Prostate gland (tissue), 2 donors: ENCODE results near the gene B4GALT5. TPM values are rescaled to one million over a fixed set of nuclear protein-coding genes. Genes with fewer than 3 reads are reported as not detected.

ENCODE experiments used
- DNase-seq: peaks from one replicate; pipeline ENCODE4 v3.0.0-alpha.2; 2019; ENCODE audit warnings: low spot score
- H3K27ac ChIP-seq, 2 donors: fragments of 200-600 bp; sonication (generic); 2 replicates each; pipeline ENCODE4 v1.5.1; 2017 to 2019
- H3K27me3 ChIP-seq: fragments of 200-600 bp; sonication (generic); replicated peaks from 2 replicates; pipeline ENCODE4 v1.5.1; 2019; ENCODE audit not compliant: insufficient read depth
- H3K36me3 ChIP-seq, 2 donors: fragments of 200-600 bp; sonication (generic); 1 replicate in 1 of 2; 2 replicates in 1 of 2; pipeline versions ENCODE4 v1.5.1 to v1.8.1; 2017 to 2019
- H3K4me1 ChIP-seq: fragments of 200-600 bp; sonication (generic); replicated peaks from 2 replicates; pipeline ENCODE4 v1.5.1; 2019
- H3K4me3 ChIP-seq, 2 donors: fragments of 200-600 bp; sonication (generic); 2 replicates each; pipeline ENCODE4 v1.5.1; 2017 to 2019
- H3K9me3 ChIP-seq: fragments of 200-600 bp; sonication (generic); 2 replicates; pipeline ENCODE4 v1.5.1; 2017
- POLR2A ChIP-seq: fragments of 450-650 bp; IDR thresholded peaks from one replicate; pipeline ENCODE4 v1.6.1; 2016; ENCODE audit warnings: antibody characterized with exemption, mild to moderate bottlenecking
- POLR2AphosphoS5 ChIP-seq: sonication (generic); formaldehyde crosslinking; IDR thresholded peaks from one replicate; pipeline ENCODE4 v1.6.1; 2017; ENCODE audit warnings: antibody characterized with exemption
- WGBS: methylation state at CpG from one replicate; pipeline ENCODE4 v1.1.5; 2018; 5-methylcytosine and 5-hydroxymethylcytosine counted together
- intact Hi-C: fragments of 100-400 bp; cut with DNase I; formaldehyde crosslinking; loops from one replicate; pipeline ENCODE4 v1.14.2; 2022
- total RNA-seq, 2 donors: library from RNA; depleted of rRNA; stranded (reverse); fragments of >200 nt; gene quantifications; one replicate each; pipeline ENCODE4 v1.1.0, GENCODE V29; 2016
- TF ChIP-seq, protein P1 (sequence below), 4 experiments: fragments of 200-600 bp in 2 of 4; fragments of 450-650 bp in 2 of 4; sonication (generic) in 2 of 4; IDR thresholded peaks; 1 replicate in 3 of 4; 2 replicates in 1 of 4; pipeline ENCODE4 v1.5.1; 2016 to 2019; ENCODE audit warnings: antibody characterized with exemption in 4 of 4, mild to moderate bottlenecking in 2 of 4, moderate library complexity in 2 of 4

B4GALT5 gene
- total RNA-seq, 2 donors from 2014 or later: 17.8 to 53.7 TPM

DNA sequence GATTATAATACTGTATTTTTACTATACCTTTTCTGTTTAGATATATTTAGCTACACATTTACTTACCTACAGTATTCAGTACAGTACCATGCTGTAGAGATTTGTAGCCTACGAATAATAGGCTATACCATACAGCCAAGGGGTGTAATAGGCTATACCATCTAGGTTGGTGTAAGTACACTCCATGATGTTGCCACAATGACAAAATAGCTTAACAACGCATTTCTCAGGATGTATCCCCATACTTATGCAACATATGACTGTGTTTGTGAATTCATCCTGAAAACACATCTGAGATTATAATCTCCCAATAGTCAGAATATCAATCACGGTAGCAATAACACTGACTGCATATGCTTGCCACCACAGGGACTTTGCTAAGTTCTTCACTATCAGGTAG is 20.7 kb downstream of the B4GALT5 start:
- H3K36me3 ChIP-seq: no peaks in the 10 kb centered on the region
- H3K4me3 ChIP-seq: no peak overlapping the region
- DNase-seq: no peak
- no peaks in the 10 kb centered on the region for H3K4me1 ChIP-seq
- intact Hi-C loops: no loop called here
- no peak overlapping the region for H3K27ac ChIP-seq
- no peaks in the 10 kb centered on the region for H3K27me3 ChIP-seq
- TF ChIP-seq, protein P1, sequence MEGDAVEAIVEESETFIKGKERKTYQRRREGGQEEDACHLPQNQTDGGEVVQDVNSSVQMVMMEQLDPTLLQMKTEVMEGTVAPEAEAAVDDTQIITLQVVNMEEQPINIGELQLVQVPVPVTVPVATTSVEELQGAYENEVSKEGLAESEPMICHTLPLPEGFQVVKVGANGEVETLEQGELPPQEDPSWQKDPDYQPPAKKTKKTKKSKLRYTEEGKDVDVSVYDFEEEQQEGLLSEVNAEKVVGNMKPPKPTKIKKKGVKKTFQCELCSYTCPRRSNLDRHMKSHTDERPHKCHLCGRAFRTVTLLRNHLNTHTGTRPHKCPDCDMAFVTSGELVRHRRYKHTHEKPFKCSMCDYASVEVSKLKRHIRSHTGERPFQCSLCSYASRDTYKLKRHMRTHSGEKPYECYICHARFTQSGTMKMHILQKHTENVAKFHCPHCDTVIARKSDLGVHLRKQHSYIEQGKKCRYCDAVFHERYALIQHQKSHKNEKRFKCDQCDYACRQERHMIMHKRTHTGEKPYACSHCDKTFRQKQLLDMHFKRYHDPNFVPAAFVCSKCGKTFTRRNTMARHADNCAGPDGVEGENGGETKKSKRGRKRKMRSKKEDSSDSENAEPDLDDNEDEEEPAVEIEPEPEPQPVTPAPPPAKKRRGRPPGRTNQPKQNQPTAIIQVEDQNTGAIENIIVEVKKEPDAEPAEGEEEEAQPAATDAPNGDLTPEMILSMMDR (IDR thresholded peaks at IDR 0.05): no peak
- TF ChIP-seq POLR2A (no peak), POLR2AphosphoS5 (no peak)
- 61% methylated on average over 3 of the region's 3 CpGs for WGBS
- H3K9me3 ChIP-seq: no peaks in the 10 kb centered on the region

DNA sequence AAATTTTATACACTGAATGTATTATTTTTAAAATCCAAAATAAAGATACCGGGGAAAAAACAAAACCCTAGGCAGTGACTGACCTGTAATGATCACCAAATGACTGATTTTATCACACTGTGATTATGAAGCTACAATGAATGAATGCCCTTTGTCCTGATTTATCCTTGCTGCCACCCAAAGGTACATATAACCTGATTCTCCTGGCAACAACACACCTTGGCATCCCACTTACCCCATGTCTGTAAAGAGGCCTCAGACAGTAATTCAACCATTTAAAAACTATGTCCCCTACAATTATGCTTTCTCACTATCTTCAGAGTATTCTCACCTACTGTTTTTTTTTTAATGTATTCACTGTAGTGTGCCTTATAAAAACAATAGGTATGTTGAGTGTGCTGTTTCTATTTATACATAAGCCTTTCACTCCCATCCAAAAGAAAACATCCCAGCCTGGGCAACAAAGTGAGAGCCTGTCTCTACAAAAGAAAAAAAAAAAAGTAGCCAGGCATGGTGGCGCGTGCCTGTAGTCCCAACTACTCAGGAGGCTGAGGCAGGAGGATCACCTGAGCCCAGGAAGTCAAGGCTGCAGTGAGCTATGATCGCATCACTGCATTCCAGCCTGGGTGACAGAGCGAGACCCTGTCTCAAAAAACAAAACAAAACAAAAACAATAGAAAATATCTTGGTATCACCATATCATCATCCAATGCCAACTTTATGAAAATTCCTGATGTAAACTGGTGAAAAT is 21.7 kb downstream of the B4GALT5 start:
- intact Hi-C loops: no loop called here
- WGBS: 85% methylated on average over 5 of the region's 5 CpGs
- H3K27ac ChIP-seq: no peak overlapping the region
- no peaks in the 10 kb centered on the region for H3K9me3 ChIP-seq
- no peak for TF ChIP-seq POLR2A
- TF ChIP-seq, protein P1 (IDR thresholded peaks at IDR 0.05): no peak
- TF ChIP-seq POLR2AphosphoS5: no peak
- no peaks in the 10 kb centered on the region for H3K36me3 ChIP-seq
- H3K4me1 ChIP-seq: no peaks in the 10 kb centered on the region
- no peak overlapping the region for H3K4me3 ChIP-seq
- no peaks in the 10 kb centered on the region for H3K27me3 ChIP-seq
- DNase-seq: no peak

DNA sequence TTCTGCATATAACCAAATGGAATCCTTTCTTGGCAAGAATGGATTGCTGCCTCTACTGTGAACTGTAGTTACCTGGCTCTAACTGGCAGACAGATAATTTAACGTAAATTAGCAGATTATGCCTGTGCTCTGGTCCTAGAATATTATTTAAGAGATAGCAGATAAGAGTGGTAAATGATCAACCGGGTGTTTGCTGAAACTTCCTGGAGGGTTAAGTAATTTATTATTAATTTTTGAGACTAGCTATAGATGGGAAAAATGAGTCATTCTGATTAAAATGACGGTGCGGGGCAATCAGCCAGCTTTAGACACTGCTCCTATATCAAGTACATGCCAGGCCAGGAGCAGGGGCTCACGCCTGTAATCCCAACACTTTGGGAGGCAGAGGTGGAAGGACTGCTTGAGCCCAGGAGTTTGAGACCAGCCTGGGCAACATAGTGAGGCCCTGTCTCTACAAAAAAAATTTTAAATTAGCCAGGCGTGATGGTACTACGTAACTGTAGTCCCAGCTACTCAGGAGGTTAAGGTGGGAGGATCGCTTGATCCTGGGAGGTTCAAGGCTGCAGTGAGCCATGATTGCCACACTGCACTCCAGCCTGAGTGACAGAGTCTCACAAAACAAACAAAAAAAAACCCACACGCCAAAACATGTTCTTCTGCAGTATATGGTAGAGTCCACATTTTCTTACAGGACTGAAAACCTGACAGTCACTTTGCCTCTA is 22.6 kb downstream of the B4GALT5 start:
- Histone ChIP-seq H3K9me3 (no peaks in the 10 kb centered on the region), H3K36me3 (no peaks in the 10 kb centered on the region), H3K4me1 (no peaks in the 10 kb centered on the region), H3K27ac (no peak overlapping the region), H3K27me3 (no peaks in the 10 kb centered on the region), H3K4me3 (no peak overlapping the region)
- DNase-seq: no peak
- TF ChIP-seq POLR2AphosphoS5 (no peak), POLR2A (no peak)
- TF ChIP-seq, protein P1 (IDR thresholded peaks at IDR 0.05): no peak
- intact Hi-C loops: no loop called here
- 53% methylated on average over 9 of the region's 9 CpGs for WGBS

DNA sequence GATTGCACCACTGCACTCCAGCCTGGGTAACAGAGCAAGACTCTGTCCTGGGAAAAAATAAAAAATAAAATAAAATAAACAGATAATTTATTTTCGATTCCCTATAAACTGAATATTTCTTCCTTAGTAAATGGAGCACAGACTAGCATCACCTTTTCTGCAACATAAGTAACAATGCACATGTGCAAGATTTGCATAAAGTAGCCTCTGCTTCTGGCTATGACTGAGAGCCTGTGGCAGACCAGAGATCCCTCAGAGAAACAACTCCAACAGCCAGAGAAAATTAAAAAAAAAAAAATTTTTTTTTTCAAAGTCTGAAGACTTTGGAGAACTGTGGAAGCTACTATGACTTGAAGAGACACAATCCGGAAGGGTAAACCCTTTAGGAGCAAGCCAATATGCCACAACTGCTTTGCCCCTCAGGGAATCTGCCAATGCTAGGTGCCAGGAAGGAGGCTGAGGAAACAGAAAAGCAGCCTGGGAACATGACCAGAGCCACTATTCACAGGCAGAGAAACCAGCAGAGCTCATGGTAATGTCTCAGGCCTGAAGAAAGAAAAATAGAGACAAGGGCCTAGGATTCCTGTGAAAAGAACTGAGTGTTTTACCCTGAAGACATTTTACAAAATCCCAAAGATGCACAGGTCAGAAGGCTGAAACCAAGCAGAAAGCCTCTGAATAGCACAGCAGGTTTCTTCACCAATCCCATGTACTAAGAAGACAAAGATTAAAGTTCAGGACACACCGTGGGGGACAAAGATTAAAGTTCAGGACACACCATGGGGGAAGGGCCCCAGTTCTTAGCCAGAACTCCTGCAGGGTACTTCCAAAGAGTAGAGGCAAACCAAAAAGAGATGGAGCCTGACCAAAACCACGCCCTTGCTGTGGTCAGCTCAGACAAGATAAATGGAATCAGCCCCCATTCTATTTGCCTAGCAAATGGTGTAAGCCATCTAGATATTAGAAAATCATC is 25.8 kb downstream of the B4GALT5 start:
- DNase-seq: no peak
- WGBS: 75% methylated on average over 4 of the region's 4 CpGs
- TF ChIP-seq POLR2A: no peak
- TF ChIP-seq, protein P1 (IDR thresholded peaks at IDR 0.05): no peak
- no peak for TF ChIP-seq POLR2AphosphoS5
- no peak overlapping the region for H3K27ac ChIP-seq
- no peaks in the 10 kb centered on the region for H3K36me3 ChIP-seq
- H3K9me3 ChIP-seq: no peaks in the 10 kb centered on the region
- intact Hi-C loops: no loop called here
- no peaks in the 10 kb centered on the region for H3K4me1 ChIP-seq
- no peaks in the 10 kb centered on the region for H3K27me3 ChIP-seq
- no peak overlapping the region for H3K4me3 ChIP-seq
